Measurements from ENCODE around the gene GNAZ.

GRCh38 chr22:23121000-23121421 lies 50.7 kb downstream of the GNAZ start:
- TF ChIP-seq POLR2AphosphoS5 (IDR thresholded peaks at IDR 0.05; ENCODE audit: borderline replicate concordance, low read depth, low read length) = no peak
- no peak for TF ChIP-seq EZH2 (IDR thresholded peaks at IDR 0.05)
- TF ChIP-seq FOXP2 (optimal IDR thresholded peaks at IDR 0.05; ENCODE audit: control extremely low read depth, extremely low read length, insufficient read depth) = no peak
